Progenitor cell of endocrine pancreas (in vitro differentiated cells): Measurements from ENCODE around the gene RRAGB. TPM values are rescaled to one million over a fixed set of nuclear protein-coding genes. Genes with fewer than 3 reads are reported as not detected.

Source experiments
- DNase-seq: peaks from one replicate; pipeline ENCODE4 v3.0.0; 2021; ENCODE audit warnings: low spot score; ENCODE audit not compliant: unreplicated experiment
- H3K27ac Mint-ChIP-seq: 2 replicates; pipeline ENCODE4 v1.8.0; 2021; ENCODE audit warnings: mild to moderate bottlenecking, moderate library complexity, mixed read lengths
- H3K27me3 Mint-ChIP-seq: 2 replicates; pipeline ENCODE4 v1.8.0; 2021; ENCODE audit warnings: mixed read lengths
- H3K36me3 Mint-ChIP-seq: 2 replicates; pipeline ENCODE4 v1.8.0; 2022; ENCODE audit warnings: mixed read lengths; ENCODE audit not compliant: insufficient read depth
- H3K4me1 Mint-ChIP-seq: 2 replicates; pipeline ENCODE4 v1.8.0; 2021; ENCODE audit warnings: low read depth, mixed read lengths
- H3K4me3 Mint-ChIP-seq: 2 replicates; pipeline ENCODE4 v1.8.0; 2021; ENCODE audit warnings: low read depth, mild to moderate bottlenecking, moderate library complexity, mixed read lengths
- H3K9me3 Mint-ChIP-seq: 2 replicates; pipeline ENCODE4 v1.8.0; 2021; ENCODE audit warnings: low read depth, mixed read lengths
- CTCF ChIP-seq: fragments of 200-600 bp; sonication (generic); IDR thresholded peaks from one replicate; pipeline ENCODE4 v1.5.0; 2021; ENCODE audit warnings: antibody characterized with exemption, mild to moderate bottlenecking; ENCODE audit not compliant: unreplicated experiment
- total RNA-seq: library from RNA; stranded (reverse); gene quantifications from 2 replicates; pipeline ENCODE4 v1.2.1, GENCODE V29; 2021

The RRAGB gene
- total RNA-seq, 1 donor from 2014 or later = 22.6 TPM

GRCh38 chrX:55787727-55788126 is 70.2 kb downstream of the RRAGB start:
- Mint-ChIP-seq H3K27me3 (no peaks in the 10 kb centered on the region), H3K4me1 (no peaks in the 10 kb centered on the region), H3K4me3 (no peak overlapping the region), H3K36me3 (peaks cover 3% of the 10 kb centered on the region), H3K27ac (no peak overlapping the region), H3K9me3 (peaks cover 19% of the 10 kb centered on the region)
- DNase-seq = no peak
- TF ChIP-seq CTCF = no peak

- Mint-ChIP-seq H3K4me3 (no peak overlapping the region), H3K4me1 (no peaks in the 10 kb centered on the region), H3K27me3 (no peaks in the 10 kb centered on the region), H3K27ac (no peak overlapping the region), H3K36me3 (no peaks in the 10 kb centered on the region), H3K9me3 (peaks cover 24% of the 10 kb centered on the region)
- TF ChIP-seq CTCF = no peak
- DNase-seq = no peak
These were observed 76.9 kb downstream of the RRAGB start for GRCh38 chrX:55794405-55794804.

- no peaks in the 10 kb centered on the region for H3K27me3 Mint-ChIP-seq
- no peak overlapping the region for H3K4me3 Mint-ChIP-seq
- H3K27ac Mint-ChIP-seq = no peak overlapping the region
- no peak for TF ChIP-seq CTCF
- DNase-seq = no peak
- peaks cover 27% of the 10 kb centered on the region for H3K9me3 Mint-ChIP-seq
- no peaks in the 10 kb centered on the region for H3K4me1 Mint-ChIP-seq
- no peaks in the 10 kb centered on the region for H3K36me3 Mint-ChIP-seq
These were observed 78.9 kb downstream of the RRAGB start for GRCh38 chrX:55796496-55796895.

GRCh38 chrX:55801811-55802210 is 84.3 kb downstream of the RRAGB start:
- no peaks in the 10 kb centered on the region for H3K27me3 Mint-ChIP-seq
- no peaks in the 10 kb centered on the region for H3K36me3 Mint-ChIP-seq
- no peak for DNase-seq
- H3K4me1 Mint-ChIP-seq = no peaks in the 10 kb centered on the region
- TF ChIP-seq CTCF = no peak
- H3K27ac Mint-ChIP-seq = no peak overlapping the region
- H3K4me3 Mint-ChIP-seq = no peak overlapping the region
- peaks cover 18% of the 10 kb centered on the region for H3K9me3 Mint-ChIP-seq

Other genes with a start within 250 kb of the RRAGB start
- gene USP51, start 227.9 kb upstream of the RRAGB start, total RNA-seq = 8.1 and 8.6 TPM in 2 replicates
- not detected in 2 replicates for gene FOXR2, start 94.3 kb upstream of the RRAGB start, total RNA-seq